ENCODE data around the gene AAK1.

Gene AAK1

DNA sequence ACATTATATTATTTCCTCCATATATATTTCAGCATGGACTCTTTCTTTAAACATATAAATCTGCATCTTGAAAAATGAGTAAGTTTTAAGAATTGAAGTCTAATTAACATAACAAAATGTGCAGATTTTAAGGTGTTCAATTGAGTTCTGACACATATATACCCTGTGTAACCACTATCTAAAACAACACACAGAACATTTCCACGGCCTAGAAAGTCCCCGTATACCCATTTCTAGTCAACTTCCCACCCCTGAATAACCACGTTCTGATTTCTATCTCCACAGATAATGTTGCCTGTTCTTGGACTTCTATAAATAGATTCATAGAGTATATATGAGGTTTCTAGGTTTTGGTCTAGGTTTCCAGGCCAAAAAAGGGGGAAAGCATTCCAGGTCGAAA, 87.5 kb downstream of the AAK1 start:
- TF ChIP-seq CREB1 (IDR thresholded peaks at IDR 0.05; ENCODE audit: low read depth), result no peak
- TF ChIP-seq, protein P1, sequence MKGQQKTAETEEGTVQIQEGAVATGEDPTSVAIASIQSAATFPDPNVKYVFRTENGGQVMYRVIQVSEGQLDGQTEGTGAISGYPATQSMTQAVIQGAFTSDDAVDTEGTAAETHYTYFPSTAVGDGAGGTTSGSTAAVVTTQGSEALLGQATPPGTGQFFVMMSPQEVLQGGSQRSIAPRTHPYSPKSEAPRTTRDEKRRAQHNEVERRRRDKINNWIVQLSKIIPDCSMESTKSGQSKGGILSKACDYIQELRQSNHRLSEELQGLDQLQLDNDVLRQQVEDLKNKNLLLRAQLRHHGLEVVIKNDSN (IDR thresholded peaks at IDR 0.05), result no peak
- no peak for TF ChIP-seq ZBTB7A (IDR thresholded peaks at IDR 0.05; ENCODE audit: low read depth)
- TF ChIP-seq YY1 (IDR thresholded peaks at IDR 0.05; ENCODE audit: low read depth), result no peak
- TF ChIP-seq NFIC (IDR thresholded peaks at IDR 0.05), result no peak
- TF ChIP-seq FOXM1 (IDR thresholded peaks at IDR 0.05; ENCODE audit: borderline replicate concordance, low read depth), result no peak
- TF ChIP-seq MAX (IDR thresholded peaks at IDR 0.05), result no peak
- no peak for TF ChIP-seq RAD21 (IDR thresholded peaks at IDR 0.05; ENCODE audit: low read depth)
- no peak for TF ChIP-seq EP300 (IDR thresholded peaks at IDR 0.05; ENCODE audit: borderline replicate concordance)
- TF ChIP-seq EGR1 (IDR thresholded peaks at IDR 0.05), result no peak
- no peak for TF ChIP-seq TCF12 (IDR thresholded peaks at IDR 0.05; ENCODE audit: low read depth)
- TF ChIP-seq TAF1 (IDR thresholded peaks at IDR 0.05; ENCODE audit: low read depth), result no peak
- TF ChIP-seq TEAD4 (IDR thresholded peaks at IDR 0.05), result no peak
- TF ChIP-seq, protein P2, sequence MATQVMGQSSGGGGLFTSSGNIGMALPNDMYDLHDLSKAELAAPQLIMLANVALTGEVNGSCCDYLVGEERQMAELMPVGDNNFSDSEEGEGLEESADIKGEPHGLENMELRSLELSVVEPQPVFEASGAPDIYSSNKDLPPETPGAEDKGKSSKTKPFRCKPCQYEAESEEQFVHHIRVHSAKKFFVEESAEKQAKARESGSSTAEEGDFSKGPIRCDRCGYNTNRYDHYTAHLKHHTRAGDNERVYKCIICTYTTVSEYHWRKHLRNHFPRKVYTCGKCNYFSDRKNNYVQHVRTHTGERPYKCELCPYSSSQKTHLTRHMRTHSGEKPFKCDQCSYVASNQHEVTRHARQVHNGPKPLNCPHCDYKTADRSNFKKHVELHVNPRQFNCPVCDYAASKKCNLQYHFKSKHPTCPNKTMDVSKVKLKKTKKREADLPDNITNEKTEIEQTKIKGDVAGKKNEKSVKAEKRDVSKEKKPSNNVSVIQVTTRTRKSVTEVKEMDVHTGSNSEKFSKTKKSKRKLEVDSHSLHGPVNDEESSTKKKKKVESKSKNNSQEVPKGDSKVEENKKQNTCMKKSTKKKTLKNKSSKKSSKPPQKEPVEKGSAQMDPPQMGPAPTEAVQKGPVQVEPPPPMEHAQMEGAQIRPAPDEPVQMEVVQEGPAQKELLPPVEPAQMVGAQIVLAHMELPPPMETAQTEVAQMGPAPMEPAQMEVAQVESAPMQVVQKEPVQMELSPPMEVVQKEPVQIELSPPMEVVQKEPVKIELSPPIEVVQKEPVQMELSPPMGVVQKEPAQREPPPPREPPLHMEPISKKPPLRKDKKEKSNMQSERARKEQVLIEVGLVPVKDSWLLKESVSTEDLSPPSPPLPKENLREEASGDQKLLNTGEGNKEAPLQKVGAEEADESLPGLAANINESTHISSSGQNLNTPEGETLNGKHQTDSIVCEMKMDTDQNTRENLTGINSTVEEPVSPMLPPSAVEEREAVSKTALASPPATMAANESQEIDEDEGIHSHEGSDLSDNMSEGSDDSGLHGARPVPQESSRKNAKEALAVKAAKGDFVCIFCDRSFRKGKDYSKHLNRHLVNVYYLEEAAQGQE (IDR thresholded peaks at IDR 0.05; ENCODE audit: low read depth), result no peak
- no peak for TF ChIP-seq CEBPB (IDR thresholded peaks at IDR 0.05)

DNA sequence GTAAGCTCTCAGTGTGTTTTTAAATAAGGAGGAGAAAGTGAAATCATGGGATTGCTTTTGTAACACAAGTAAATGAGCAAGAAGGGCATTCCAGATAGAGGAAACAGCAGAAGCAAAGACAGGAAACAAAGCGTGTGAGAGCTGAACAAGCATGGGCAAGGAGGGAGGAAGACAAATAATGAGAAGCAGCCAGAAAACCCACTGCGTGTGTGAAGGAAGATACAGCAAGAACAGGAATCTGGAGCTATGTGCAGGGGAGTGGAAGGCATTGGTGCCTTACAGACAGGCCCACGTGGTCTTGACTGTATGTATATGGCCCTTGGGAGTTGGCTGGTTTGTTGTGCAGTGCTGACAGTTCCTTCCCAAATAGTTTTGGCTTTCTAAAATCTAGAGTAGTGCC, 88.6 kb downstream of the AAK1 start:
- TF ChIP-seq, protein P1 (IDR thresholded peaks at IDR 0.05), result no peak

GRCh38 chr2:69554568-69554967, 89.0 kb downstream of the AAK1 start:
- TF ChIP-seq, protein P2 (IDR thresholded peaks at IDR 0.05; ENCODE audit: low read depth), result no peak
- no peak for TF ChIP-seq NFIC (IDR thresholded peaks at IDR 0.05)
- TF ChIP-seq TAF1 (IDR thresholded peaks at IDR 0.05; ENCODE audit: low read depth), result no peak
- no peak for TF ChIP-seq YY1 (IDR thresholded peaks at IDR 0.05; ENCODE audit: low read depth)
- TF ChIP-seq EP300 (IDR thresholded peaks at IDR 0.05; ENCODE audit: borderline replicate concordance), result no peak
- TF ChIP-seq FOXM1 (IDR thresholded peaks at IDR 0.05; ENCODE audit: borderline replicate concordance, low read depth), result no peak
- no peak for TF ChIP-seq CEBPB (IDR thresholded peaks at IDR 0.05)
- TF ChIP-seq TCF12 (IDR thresholded peaks at IDR 0.05; ENCODE audit: low read depth), result no peak
- no peak for TF ChIP-seq TEAD4 (IDR thresholded peaks at IDR 0.05)
- TF ChIP-seq EGR1 (IDR thresholded peaks at IDR 0.05), result no peak
- TF ChIP-seq CREB1 (IDR thresholded peaks at IDR 0.05; ENCODE audit: low read depth), result no peak
- no peak for TF ChIP-seq RAD21 (IDR thresholded peaks at IDR 0.05; ENCODE audit: low read depth)
- TF ChIP-seq ZBTB7A (IDR thresholded peaks at IDR 0.05; ENCODE audit: low read depth), result no peak
- TF ChIP-seq, protein P1 (IDR thresholded peaks at IDR 0.05), result no peak
- TF ChIP-seq MAX (IDR thresholded peaks at IDR 0.05), result no peak

- TF ChIP-seq TCF12 (IDR thresholded peaks at IDR 0.05; ENCODE audit: low read depth) (no peak), CEBPB (IDR thresholded peaks at IDR 0.05) (no peak), CREB1 (IDR thresholded peaks at IDR 0.05; ENCODE audit: low read depth) (no peak), ZBTB7A (IDR thresholded peaks at IDR 0.05; ENCODE audit: low read depth) (no peak), MAX (IDR thresholded peaks at IDR 0.05) (no peak), RAD21 (IDR thresholded peaks at IDR 0.05; ENCODE audit: low read depth) (no peak), YY1 (IDR thresholded peaks at IDR 0.05; ENCODE audit: low read depth) (no peak), FOXM1 (IDR thresholded peaks at IDR 0.05; ENCODE audit: borderline replicate concordance, low read depth) (no peak)
Observed at GRCh38 chr2:69553991-69554390, 89.5 kb downstream of the AAK1 start.

GRCh38 chr2:69549421-69549820, 94.1 kb downstream of the AAK1 start:
- TF ChIP-seq YY1 (IDR thresholded peaks at IDR 0.05; ENCODE audit: low read depth) (no peak), CEBPB (IDR thresholded peaks at IDR 0.05) (no peak), TCF12 (IDR thresholded peaks at IDR 0.05; ENCODE audit: low read depth) (no peak)
- TF ChIP-seq, protein P2 (IDR thresholded peaks at IDR 0.05; ENCODE audit: low read depth), result no peak

Data from Ishikawa (cell line).